Transverse colon (tissue), 4 donors: Measurements from ENCODE around the gene C11orf24.

Experiments
- CTCF ChIP-seq, 5 experiments: fragments of 200-600 bp in 3 of 5; fragments of 450-650 bp in 2 of 5; sonication (generic) in 3 of 5; IDR thresholded peaks; 1 replicate in 2 of 5; 2 replicates in 3 of 5; pipeline ENCODE4 v1.5.1; 2016 to 2017; ENCODE audit warnings: antibody characterized with exemption in 5 of 5, inconsistent platforms in 3 of 5, mild to moderate bottlenecking in 2 of 5, moderate library complexity in 1 of 5
- POLR2AphosphoS5 ChIP-seq, 3 donors: sonication (generic); formaldehyde crosslinking; IDR thresholded peaks; one replicate each; pipeline ENCODE4 v1.6.1; 2016; ENCODE audit warnings: antibody characterized with exemption in 3 of 3

- TF ChIP-seq CTCF (IDR thresholded peaks at IDR 0.05) (no peak), POLR2AphosphoS5 (IDR thresholded peaks at IDR 0.05) (no peak)
These were observed 41.9 kb upstream of the C11orf24 start for GRCh38 chr11:68313574-68314202.
